ENCODE measurements around the gene ZNF213.
A peak's percentile ranks its signal among the peaks of the same experiment; 100 is the strongest.

The ZNF213 gene, protein sequence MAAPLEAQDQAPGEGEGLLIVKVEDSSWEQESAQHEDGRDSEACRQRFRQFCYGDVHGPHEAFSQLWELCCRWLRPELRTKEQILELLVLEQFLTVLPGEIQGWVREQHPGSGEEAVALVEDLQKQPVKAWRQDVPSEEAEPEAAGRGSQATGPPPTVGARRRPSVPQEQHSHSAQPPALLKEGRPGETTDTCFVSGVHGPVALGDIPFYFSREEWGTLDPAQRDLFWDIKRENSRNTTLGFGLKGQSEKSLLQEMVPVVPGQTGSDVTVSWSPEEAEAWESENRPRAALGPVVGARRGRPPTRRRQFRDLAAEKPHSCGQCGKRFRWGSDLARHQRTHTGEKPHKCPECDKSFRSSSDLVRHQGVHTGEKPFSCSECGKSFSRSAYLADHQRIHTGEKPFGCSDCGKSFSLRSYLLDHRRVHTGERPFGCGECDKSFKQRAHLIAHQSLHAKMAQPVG

DNA sequence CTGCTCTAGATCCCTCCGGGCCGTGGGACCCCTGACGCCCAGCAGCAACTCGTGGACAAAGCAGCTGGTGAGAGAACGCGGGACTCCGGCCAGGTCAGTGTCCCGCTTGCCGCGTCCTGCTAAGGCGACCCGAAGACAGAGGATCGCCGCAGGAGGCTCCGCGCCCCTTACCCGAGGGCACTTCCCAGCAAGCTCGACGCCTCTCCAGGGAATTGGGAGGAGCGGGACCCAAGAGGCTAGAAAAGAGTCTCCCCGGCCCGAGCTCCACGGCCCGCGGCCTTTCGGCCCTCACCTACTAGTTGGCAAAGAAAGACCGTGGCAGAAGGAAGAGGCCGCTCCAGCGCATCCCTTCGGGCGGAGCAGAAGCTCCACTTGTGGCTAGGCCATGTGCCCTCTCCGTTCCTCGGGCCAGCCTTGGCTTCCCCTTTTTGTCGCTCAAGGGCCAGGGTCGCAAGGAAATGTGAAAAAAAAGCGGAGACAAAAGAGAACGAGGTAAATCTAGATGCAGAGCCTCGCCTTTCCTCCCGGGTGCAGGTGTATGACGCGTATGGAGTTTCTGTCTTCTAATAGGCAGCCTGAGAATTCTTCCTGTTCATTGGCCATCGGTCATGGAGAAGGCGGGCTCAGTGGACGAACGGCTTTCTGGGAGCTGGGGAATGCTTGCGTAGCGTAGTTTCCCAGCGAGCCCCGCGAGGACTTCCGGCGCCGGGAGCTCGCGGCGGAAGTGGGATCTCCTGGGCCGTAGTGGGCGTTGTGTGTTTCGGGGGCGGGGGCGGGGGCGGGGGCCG lies at the start of gene ZNF213:
TSS of gene ZNF213 (plus strand) at position 692 of the 788 bp plus-strand sequence. CDS start 2,252 bp downstream, outside the sequence.
- DNase-seq: peak; percentile 96

DNA sequence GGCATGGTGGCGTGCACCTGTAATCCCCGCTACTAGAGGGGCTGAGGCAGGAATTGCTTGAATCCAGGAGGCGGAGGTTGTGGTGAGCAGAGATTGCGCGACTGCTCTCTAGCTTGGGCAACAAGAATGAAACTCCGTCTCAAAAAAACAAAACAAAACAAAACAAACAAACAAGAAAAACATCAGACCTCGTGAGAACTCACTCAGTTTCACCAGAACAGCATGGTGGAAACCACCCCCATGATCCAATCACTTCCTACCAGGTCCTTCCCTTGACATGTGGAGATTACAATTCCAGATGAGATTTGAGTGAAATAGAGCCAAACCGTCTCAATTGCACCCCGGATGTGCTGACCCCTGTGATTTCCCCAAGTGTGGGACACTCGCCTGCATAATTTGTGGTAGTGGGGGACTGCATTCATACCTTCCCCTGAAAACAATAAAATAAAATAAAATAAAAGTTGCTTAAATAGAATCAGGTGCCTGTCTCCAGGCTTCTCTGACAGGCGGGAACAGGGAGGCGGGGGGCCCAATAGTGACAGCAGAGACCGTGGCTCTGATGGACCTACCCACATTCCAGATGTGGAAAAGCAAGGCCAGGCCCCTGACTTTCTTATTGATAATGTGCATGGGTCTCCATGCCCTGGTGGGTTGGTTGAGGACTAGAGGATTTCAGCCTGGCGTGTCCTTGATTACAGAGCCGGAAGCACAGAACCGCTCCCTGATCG lies 48.8 kb upstream of the ZNF213 start:
- no peak for DNase-seq

DNA sequence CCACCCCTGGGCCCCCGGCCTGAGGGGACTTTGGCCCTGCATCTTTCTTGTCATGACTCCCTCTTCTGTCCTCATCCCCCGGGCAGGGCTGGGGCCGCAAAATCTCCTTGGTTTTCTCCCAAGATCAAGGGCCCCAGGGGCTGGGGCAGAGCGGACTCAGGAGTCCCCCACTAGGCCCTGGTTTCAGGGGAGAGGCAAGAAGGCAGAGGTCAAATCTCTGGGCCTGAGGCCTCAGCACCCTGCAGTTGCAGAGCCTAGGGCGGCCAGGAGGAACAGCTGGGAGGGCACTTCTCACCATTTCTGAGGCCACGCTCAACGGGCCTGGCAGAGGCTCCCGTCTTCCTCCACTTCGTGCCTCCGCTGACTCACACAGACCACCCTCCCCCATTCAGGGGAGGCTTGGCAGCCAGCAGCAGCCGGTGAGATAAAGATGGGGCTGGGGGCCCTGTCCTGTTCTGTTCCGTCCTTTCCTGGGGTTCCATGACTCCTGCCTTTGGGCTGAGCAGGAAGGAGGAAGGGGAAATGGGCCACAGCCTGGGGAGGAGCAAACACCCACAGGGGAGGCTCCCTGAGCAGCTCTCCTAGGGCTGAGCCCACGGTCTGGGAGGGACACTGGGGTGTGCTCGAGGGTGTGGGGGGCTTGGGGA lies 48.1 kb upstream of the ZNF213 start:
- no peak for DNase-seq

DNA sequence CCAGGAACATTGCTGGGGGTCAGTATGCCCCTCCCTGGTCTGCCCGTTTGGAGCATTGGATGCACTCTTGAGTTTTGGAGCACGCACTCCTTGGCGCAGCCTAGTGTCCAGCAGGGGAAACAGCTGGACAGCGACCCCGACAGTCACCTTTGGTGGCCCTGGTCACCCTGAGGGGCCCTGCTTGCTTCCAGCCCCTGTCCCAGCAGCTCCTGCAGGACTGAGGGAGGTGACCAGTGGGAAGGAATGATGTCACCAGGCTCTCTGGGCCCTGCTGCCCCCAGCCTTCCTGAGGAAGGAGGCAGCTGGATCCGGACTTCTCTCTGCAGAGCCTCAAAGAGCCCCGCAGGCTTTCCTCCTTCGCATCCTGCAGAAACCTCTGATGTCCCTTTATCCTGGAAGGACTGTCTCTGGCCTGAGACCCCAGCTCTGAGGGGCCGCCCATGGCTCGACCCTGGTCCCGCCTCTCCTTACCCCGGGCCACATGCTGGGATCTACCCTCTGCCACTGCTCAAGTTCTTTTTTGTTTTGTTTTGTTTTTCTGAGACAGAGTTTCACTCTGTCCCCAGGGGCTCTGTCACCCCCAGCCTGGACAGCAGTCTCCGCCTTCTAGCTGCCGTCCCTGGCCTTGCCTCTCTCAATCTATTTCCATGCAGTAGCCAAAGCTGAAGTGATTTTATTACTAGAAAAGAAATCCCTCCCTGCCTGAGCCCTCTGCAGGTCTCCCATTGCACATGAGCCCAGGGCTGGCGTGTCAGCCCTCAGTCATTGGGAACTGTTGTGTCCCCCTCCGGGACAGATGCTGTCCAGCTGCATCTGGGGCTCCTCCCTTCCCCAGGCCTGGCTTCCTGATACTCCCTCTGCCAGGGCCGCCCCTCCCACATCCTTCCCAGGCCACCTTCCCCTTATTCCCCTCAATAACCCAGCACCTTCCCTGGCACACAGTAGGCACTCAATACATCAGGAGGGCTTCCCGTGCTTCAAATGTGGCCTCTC lies 47.3 kb upstream of the ZNF213 start:
- no peak for DNase-seq

DNA sequence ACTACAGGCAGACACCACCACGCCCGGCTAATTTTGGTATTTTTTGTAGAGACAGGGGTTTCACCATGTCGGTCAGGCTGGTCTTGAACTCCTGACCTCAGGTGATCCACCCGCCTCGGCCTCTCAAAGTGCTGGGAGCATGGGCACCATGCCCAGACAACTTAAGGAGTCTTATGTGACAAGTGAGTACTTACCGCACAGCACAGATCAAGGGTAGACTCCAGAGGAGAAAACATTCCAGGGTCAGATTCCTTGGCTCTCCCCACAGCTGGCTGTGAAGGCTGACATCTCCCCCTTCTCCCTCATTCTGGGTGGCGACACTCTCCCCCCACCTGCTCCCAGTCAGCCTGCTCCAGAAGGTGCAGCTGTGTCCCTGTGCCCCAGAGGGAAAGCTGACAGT lies 46.4 kb upstream of the ZNF213 start:
- no peak for DNase-seq

DNA sequence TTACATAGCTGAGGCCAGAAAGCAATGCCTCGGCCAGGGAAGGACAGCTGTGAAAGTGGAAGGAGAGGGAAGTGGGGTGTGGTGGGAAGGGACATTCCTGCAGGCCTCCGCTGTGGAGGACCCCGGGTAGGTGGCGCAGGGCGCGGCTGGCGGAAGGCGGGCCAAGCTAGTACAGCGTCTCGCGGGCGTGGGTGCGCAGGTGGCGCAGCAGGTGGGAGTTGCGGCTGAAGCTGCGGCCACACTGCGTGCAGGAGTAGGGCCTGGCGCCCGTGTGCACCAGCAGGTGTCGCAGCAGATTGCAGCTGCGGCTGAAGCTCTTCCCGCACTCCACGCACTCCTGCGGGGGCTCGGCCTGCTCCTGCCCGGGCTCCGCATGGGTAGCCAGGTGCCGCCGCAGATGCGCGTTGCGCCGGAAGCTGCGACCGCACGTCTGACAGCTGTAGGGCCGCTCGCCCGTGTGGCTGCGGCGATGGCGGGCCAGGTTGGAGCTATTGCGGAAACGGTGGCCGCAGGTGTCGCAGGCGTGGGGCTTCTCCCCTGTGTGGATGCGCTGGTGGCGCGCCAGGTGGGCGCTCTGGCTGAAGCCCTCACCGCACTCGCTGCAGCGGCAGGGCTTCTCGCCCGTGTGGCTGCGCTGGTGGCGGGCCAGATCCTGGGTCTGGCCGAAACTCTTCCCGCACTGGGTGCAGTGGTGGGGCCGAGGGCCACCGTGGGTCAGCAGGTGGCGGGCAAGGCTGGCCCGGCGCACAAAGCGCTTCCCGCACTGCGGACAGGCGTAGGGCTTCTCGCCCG lies 45.7 kb upstream of the ZNF213 start:
- DNase-seq: no peak

DNA sequence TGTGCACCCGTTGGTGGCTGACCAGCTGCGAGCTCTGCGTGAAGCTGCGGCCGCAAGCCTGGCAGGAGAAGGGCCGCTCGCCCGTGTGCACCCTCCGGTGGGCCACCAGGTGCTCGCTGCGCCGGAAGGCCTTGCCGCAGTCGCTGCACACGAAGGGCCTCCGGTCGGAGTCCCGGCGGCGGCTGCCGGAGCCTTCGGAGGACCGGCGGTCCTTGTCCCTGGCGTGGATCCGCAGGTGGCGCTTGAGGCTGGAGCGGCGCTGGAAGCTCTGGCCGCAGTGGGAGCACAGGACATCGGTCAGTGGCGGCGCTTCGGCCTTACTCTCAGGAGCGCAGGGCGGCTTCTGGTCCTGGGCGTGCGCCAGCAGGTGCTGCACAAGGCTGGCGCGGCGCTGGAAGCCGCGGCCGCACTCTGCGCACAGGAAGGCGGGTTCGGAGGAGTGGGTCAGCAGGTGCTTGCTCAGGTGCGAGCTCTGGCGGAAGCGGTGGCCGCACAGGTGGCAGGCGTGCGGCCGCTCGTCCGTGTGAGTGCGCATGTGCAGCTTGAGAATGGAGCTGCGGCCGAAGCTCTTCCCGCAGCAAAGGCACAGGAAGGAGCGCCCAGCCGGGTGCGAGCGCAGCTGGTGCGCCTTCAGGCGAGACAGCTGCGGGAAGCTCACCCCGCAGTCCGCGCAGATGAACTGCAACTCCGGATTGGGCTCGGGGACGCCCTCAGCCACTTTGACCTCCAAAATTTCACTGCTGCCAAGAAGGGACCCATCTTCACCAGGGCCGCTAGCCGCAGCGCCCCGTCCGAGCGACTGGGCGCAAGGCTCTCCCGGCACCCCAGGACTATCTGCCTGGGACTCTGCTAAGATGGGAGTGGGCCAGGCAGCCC lies 44.9 kb upstream of the ZNF213 start:
- DNase-seq: no peak

DNA sequence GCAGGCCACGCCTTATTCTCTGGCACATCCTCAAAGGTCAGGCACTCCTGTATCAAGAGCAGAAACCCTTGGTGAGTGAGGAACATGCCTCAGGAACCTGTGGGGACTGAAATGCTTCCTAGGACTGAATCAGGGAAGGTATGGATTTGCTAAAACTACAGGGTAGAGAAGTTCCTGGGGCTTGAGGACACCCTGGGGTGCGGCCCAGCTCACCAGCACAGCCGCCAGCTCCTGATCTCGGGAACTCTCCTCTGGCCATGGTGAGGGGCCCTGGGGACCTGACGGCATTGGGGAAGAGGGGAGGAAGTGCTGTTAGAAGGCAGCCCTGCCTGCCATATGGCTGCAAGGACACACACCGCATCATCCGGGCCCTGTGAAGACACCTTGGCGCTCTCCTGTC lies 43.3 kb upstream of the ZNF213 start:
- no peak for DNase-seq

DNA sequence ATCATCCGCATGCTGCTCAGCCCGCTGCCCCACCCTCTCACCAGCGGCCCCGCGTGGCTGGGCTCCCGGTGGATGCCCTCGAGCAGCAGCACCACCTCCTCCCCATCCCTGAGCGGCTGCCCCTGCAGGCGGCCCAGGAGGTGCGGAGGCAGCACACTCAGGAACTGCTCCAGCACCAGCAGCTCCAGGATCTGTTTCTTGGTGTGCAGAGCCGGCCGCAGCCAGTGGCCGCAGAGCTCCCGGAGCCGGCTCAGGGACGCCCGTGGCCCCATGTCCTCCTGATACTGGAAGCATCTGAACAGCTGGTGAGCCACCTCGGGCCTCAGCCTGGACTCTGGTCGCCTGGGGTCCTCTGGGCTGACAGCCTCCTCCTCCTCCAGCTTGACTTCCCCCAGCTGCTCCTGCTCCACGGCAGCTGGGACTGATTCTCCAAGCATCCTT lies 42.3 kb upstream of the ZNF213 start:
- DNase-seq: no peak

DNA sequence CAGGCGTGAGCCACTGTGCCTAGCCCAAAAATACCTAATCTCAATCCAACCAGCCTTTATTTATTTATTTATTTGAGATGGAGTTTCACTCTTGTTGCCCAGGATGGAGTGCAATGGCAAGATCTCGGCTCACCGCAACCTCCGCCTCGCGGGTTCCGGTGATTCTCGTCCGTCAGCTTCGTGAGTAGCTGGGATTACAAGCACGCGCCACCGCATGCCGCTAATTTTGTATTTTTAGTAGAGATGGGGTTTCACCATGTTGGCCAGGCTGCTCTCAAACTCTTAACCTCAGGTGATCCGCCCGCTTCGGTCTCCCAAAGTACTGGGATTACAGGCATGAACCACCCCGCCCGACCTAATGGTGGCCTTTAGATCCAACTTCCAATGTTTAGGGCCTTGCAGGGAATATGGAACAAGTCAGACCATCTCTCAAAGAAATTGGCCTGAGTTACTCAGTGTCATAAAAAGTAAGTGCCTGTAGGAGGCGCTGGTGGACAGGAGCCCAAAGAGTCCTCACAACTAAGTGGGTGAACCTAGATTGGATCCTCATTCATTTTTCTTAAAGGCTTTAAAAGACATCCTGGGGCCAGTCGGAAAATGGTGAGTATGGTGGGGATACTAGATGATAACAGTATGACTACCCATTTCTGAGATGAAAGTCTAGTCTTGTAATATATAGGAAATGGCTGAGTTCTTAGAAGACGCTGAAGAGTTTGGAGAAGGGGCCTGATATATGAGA lies 40.4 kb upstream of the ZNF213 start:
- DNase-seq: peak; percentile 45

DNA sequence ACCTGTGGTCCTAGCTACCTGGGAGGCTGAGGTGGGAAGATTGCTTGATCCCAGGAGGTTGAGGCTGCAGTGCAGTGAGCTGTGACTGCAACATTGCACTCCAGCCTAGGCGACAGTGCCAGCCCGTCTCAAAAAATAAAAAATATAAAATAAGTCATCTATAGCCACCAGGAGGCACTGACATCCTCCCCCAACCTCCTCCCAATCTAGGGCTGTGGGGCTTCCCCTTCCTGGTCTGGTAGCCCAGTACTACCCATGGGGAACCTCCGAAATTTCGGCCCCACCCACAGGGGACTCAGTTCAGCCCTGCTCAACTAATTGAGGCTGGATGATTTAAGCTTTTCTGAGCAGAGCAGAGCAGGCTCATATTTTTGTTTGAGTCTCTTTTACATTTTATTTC lies 39.0 kb upstream of the ZNF213 start:
- no peak for DNase-seq

DNA sequence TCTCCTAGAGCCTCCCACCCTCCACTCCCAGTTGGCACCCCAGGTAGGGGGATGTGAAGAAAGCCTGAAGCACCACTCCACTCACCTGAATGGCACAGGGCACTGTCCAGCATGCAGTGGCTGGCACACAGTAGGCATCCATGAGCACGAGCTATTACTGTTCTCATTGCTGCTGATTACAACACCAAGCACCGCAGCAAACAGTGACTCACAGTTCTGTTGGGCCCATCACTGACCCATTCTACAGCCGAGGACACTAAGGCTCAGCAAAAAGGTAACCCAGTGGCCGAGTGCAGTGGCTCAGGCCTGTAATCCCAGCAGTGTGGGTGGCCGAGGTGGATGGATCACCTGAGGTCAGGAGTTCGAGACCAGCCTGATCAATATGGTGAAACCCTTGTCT lies 38.5 kb upstream of the ZNF213 start:
- DNase-seq: no peak

DNA sequence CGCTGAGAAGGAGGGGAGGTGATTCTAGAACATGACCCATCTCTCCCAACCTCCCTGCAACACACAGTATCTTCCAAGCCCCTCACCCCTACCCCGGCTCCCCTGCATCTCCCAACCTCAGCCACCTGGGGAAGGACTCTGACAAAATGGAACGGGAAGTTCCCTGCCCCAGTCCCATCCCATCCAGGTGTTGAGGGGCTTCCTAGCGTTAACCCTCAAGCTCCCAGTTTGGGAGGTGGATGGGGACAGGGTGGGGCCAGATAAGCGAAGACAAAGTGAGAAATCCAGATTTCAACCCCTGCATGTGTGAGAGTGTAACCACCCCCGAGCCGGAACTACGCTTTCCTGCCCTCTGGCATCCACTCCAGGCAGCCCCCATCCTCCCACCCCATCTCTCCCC lies 37.6 kb upstream of the ZNF213 start:
- no peak for DNase-seq

DNA sequence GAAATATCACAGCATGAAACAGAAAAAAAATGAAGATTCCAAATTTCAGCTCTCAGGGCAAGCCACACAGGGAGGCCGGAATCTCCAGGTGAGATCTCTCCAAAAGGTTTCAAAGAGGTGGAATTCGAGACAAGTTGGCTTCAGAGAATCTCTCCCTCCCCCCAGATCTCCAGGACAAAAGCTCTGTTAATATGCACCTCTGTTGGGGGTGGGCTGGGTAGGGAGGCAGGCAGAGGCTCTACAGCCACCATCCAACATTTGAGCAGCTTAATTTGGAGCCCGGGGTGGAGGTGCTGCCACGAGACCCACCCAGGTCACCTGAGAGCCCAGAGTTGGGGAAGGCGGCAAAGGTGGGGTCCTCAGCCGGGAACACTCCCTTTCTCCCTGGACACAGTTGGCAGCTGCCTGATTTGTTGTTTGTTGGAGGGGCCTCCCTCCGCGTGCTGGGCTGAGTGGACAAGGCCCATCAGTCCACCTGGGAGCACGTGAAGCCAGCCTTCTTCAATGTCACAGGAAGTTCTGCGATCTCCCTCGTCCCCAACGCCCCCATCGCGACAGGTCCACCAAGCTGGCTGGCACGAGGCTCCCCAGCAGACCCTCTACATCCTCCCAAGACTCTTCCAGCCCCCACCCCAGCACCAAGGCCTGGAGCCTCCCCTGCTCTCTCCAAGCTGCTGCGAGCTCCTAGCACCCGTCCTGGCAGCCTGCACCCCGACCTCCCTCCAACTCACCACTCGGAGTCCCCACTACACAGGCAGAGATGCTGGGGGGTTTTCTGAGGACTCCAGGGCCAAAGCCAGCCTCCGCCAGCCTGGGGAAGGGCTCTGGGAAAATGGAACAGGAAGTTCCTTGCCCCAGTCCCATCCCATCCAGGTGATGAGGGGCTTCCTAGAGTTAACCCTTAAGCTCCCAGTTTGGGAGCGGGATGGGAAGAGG lies 36.1 kb upstream of the ZNF213 start, which contains the start of gene ZSCAN10:
TSS of gene ZSCAN10 (minus strand) at position 836 of the 936 bp plus-strand sequence. CDS start 6,357 bp downstream, outside the sequence.
- DNase-seq: no peak

DNA sequence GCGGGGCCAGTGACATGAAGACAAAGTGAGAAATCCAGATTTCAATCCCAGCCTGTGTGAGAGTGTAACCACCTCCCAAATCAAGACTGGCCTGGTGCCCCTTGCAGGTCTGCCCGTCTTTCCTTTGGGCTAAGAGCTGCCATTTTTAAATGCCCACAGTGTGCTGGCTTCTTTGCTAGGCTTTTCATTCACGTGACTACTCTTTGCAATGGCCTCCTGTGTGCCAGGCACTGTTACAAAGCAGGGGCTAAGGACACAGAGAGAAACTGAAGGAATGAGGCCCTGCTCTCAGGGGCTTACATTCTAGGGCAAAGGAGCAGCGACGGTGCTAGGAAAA lies 35.5 kb upstream of the ZNF213 start:
- no peak for DNase-seq

DNA sequence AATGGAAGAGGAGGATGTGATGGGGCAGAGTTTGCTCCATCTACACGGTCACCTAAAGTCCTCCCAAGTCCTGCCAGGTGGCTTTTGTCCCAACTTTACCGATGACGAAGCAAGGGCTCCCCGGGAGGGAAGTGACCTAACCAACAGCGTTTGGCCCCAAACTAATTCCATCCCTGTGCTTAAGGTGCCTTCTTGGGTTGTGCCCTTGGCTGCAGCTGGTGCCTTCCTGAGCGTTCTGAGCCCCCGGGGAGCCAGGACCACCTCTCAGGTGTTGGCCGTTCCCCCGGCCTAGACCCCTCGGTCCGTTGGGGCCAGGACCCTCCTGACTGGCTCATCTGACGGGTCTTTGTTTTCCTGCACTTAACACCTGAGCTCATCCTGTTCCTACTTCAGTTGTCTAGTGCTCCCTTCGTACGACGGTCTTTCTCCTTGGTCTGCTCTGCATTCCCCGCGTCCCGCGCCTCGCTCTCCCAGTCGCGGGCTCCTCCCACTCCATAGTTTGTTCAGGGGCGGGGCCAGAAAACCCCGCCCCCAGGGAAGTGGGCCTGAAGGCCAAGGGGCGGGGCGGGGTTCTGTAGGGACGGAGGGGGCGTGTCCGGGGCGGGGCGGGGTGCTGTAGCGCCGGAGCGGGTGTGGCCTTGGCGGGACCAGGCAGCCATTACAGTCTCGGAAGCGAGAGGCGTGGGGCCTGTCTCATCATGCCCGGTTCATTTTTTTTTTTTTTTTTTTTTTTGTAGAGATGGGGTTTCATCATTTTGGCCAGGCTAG lies 34.9 kb upstream of the ZNF213 start:
- no peak for DNase-seq
